Activated naive CD8-positive, alpha-beta T cell treated with anti-CD3 and anti-CD28 coated beads, Interleukin-2, amount 50 U/mL, for 24 hours (primary cell): ENCODE data around the gene KCNMB4.

ENCODE experiments used
- ATAC-seq: fragments of 150-1000 bp; cut with Tn5 transposase; one replicate; pipeline ENCODE4 v1.10.0; 2021
- DNase-seq: peaks from one replicate; pipeline ENCODE4 v3.0.0; 2021
- H3K27ac Mint-ChIP-seq: one replicate; pipeline ENCODE4 v1.8.0; 2021; ENCODE audit warnings: mild to moderate bottlenecking, mixed read lengths
- H3K27me3 Mint-ChIP-seq: one replicate; pipeline ENCODE4 v1.8.0; 2021; ENCODE audit warnings: mixed read lengths
- H3K36me3 Mint-ChIP-seq: one replicate; pipeline ENCODE4 v1.8.0; 2021; ENCODE audit warnings: low read depth, mixed read lengths
- H3K4me1 Mint-ChIP-seq: one replicate; pipeline ENCODE4 v1.8.0; 2021; ENCODE audit warnings: mixed read lengths
- H3K4me3 Mint-ChIP-seq: one replicate; pipeline ENCODE4 v1.8.0; 2021; ENCODE audit warnings: mild to moderate bottlenecking, moderate library complexity, mixed read lengths
- H3K9me3 Mint-ChIP-seq: one replicate; pipeline ENCODE4 v1.8.0; 2021; ENCODE audit warnings: mixed read lengths

KCNMB4 gene

DNA sequence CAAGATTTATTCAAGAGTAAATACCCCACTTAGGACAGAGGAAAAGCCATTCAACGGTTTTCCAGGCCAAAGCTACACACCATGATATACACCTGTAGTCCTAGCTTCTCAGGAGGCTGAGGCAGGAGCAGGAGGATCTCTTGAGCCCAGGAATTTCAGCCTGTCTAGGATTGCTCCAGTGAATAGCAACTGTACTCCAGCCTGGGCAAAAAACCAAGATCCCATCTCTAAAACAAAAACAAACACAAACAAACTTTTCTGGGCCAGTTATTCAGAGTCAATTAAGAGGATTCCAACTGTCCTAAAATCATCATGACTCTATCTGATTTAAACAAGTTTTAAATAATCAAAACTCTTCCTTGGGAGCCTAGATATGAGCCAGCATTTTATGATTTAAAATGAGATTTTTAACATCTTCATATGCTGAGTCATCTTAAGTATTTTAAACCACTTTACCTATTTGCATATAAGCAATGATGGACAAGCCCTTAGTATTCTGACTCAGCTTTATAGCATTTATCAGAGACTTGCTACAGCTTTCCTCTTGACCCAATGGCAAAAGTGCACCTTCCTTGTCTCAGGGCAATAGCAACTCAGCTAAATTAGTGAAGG is 77.1 kb downstream of the KCNMB4 start:
- no peak overlapping the region for H3K4me3 Mint-ChIP-seq
- no peak overlapping the region for H3K27ac Mint-ChIP-seq
- H3K27me3 Mint-ChIP-seq = no peaks in the 10 kb centered on the region
- peaks cover 4% of the 10 kb centered on the region for H3K9me3 Mint-ChIP-seq
- DNase-seq = no peak
- no peaks in the 10 kb centered on the region for H3K36me3 Mint-ChIP-seq
- H3K4me1 Mint-ChIP-seq = no peaks in the 10 kb centered on the region
- no peak for ATAC-seq

DNA sequence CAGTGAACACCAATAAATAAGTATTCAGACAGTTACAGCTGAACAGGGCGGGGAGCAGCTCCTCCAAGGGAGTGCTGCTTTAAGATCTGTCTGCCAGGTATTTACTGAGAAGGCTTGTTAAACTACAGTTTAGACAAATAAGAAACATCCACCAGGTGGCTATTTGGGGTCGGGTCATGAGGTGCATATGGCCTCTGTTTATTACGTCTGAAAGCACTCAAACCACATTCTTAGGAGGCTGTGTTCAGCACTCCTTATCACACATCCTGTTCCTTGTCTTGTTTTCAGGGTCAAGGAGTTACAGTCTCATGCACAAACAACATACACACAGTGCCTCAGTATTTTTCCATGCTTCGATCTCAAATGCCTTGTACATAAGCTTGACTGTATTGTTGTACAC is 78.8 kb downstream of the KCNMB4 start:
- DNase-seq = no peak
- no peak overlapping the region for H3K4me3 Mint-ChIP-seq
- no peak for ATAC-seq
- H3K4me1 Mint-ChIP-seq = no peaks in the 10 kb centered on the region
- no peaks in the 10 kb centered on the region for H3K36me3 Mint-ChIP-seq
- peaks cover 15% of the 10 kb centered on the region for H3K9me3 Mint-ChIP-seq
- H3K27ac Mint-ChIP-seq = no peak overlapping the region
- H3K27me3 Mint-ChIP-seq = no peaks in the 10 kb centered on the region

DNA sequence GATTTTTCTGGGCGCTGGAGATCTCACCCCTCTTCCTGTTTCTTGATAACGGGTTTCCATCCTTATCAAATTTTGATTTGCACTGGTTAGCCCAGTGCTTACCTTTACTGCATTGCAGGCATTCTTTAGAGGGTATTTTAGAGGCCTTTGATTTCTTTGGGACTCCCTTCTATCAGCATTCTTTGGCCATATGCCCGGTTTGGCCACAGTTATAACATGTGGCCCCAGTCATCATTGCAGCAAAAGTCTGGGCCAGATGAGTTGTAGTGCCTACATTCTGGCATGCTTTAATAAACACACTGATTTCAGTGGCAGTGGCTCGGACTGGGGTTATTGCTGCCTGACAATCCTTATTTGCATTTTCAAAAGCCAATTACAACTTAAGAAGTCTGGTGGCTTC is 82.3 kb downstream of the KCNMB4 start:
- Mint-ChIP-seq H3K9me3 (peaks cover 25% of the 10 kb centered on the region), H3K4me1 (no peaks in the 10 kb centered on the region), H3K36me3 (no peaks in the 10 kb centered on the region), H3K27ac (no peak overlapping the region), H3K27me3 (no peaks in the 10 kb centered on the region), H3K4me3 (no peak overlapping the region)
- DNase-seq = no peak
- ATAC-seq = no peak

DNA sequence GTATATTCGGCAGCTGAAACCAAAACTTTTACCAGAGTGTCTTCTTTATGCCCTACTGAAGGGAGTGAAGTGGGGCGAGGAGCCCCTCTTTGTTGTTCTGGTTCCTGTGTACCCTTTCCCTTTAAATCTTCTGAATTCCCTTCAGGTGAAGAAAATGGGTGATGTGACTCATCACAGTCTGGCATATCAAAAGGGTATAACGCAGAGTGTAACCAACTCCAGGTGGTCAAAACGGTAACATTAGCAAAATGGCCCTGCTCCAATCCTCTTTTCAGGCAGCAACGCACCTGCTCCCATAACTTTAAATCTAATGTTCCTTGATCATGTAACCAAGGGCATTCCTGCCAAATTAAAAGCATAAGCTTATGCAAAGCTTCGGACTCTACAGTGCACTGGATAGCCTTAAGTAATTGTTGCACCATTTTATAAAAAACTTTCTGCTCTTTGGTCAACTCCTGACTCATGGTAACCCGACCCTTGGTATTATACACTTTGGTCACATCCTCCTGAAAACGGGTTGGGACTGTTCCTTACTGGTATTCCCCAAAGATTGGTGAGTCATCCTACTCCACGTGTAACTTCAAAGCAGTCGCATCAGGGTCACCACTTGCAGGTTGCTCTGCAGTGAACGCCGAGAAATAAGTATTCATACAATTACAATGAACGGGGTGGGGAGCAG is 83.1 kb downstream of the KCNMB4 start:
- Mint-ChIP-seq H3K36me3 (no peaks in the 10 kb centered on the region), H3K27ac (no peak overlapping the region), H3K9me3 (peaks cover 27% of the 10 kb centered on the region), H3K4me3 (no peak overlapping the region), H3K4me1 (no peaks in the 10 kb centered on the region), H3K27me3 (no peaks in the 10 kb centered on the region)
- no peak for DNase-seq
- no peak for ATAC-seq

DNA sequence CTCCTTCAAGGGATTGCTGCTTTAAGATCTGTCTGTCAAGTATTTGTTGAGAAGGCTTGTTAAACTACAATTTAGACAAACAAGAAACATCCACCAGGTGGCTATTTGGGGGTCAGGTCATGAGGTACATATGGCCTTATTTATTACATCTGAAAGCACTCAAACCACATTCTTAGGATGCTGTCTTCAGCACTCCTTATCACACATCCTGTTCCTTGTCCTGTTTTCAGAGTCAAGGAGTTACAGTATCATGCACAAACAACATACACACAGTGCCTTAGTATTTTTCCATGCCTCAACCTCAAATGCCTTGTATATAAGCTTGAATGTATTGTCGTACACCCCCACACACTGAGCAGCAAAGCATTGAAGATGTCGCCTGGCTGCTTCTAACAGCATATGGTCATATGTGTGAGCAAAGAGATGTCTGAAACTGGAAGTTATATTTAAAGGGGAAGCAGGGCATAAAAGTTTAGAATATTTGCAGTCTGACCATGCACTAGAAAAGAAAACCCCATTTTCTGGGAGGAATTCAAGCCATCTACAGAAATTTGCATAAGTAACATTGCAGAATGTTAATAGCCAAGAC is 83.8 kb downstream of the KCNMB4 start:
- DNase-seq (no peak), ATAC-seq (no peak)
- Mint-ChIP-seq H3K4me3 (no peak overlapping the region), H3K27ac (no peak overlapping the region), H3K27me3 (peaks cover under 1% of the 10 kb centered on the region), H3K4me1 (no peaks in the 10 kb centered on the region), H3K9me3 (peaks cover 32% of the 10 kb centered on the region), H3K36me3 (no peaks in the 10 kb centered on the region)

DNA sequence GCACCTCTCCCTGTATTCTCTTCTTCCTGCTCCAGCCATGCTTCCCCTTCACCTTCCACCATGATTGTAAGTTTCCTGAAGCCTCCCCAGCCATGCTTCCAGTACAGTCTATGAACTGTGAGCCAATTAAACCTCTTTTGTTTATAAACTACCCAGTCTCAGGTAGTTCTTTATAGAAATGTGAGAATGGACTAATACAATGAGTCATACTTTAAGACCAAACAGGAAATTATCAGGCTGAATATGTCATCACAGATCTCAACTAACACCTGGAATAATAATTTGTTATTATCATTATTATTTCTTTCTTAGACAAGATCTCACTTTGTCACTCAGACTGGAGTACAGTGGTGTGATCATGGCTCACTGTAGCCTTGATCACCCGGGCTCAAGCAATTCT is 85.4 kb downstream of the KCNMB4 start:
- peaks cover 31% of the 10 kb centered on the region for H3K9me3 Mint-ChIP-seq
- no peaks in the 10 kb centered on the region for H3K36me3 Mint-ChIP-seq
- no peaks in the 10 kb centered on the region for H3K4me1 Mint-ChIP-seq
- no peak overlapping the region for H3K27ac Mint-ChIP-seq
- DNase-seq = no peak
- no peak for ATAC-seq
- H3K27me3 Mint-ChIP-seq = peaks cover 10% of the 10 kb centered on the region
- H3K4me3 Mint-ChIP-seq = no peak overlapping the region

DNA sequence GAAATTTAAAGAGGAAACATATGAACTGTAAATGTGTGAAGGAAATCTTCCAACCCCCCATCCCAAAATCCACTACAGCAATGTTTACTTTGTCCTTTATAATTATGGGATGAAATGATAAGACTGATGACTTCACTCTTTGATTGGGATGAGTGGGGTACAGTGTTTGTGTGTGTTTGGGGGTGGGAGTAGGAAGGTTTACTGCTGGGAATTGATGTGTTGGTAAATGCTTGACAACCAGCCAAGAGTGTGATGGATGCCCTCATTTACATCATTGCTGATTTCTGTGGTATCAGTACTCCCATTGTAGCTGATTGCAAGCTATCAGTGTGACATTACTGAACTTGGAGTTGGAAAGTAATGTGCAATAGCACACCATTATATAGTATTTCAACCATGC is 90.9 kb downstream of the KCNMB4 start:
- ATAC-seq (no peak), DNase-seq (no peak)
- H3K27ac Mint-ChIP-seq = no peak overlapping the region
- no peak overlapping the region for H3K4me3 Mint-ChIP-seq
- no peaks in the 10 kb centered on the region for H3K4me1 Mint-ChIP-seq
- no peaks in the 10 kb centered on the region for H3K36me3 Mint-ChIP-seq
- peaks cover 31% of the 10 kb centered on the region for H3K9me3 Mint-ChIP-seq
- peaks cover 12% of the 10 kb centered on the region for H3K27me3 Mint-ChIP-seq

DNA sequence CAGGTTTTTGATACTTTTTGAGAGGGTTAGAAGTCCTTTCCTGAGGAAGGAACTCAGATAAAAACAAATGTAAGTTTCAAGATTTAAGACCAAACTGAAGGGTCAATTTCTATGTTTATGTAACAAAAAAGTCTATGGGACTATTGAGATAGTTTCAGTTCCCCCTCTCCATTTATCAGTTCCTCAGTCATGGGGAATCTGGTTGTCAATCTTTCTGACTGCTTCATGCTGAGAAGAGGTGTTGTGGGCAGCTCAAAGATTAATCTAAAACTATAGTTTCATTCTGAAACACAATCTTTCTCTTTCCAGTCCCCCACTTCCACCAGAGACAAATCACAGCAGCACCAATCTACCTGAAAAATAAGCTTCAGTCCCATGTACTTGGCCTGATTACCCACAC is 93.7 kb downstream of the KCNMB4 start:
- Mint-ChIP-seq H3K9me3 (peaks cover 35% of the 10 kb centered on the region), H3K27ac (no peak overlapping the region), H3K27me3 (peaks cover 12% of the 10 kb centered on the region), H3K4me1 (no peaks in the 10 kb centered on the region), H3K36me3 (no peaks in the 10 kb centered on the region), H3K4me3 (no peak overlapping the region)
- no peak for DNase-seq
- no peak for ATAC-seq

DNA sequence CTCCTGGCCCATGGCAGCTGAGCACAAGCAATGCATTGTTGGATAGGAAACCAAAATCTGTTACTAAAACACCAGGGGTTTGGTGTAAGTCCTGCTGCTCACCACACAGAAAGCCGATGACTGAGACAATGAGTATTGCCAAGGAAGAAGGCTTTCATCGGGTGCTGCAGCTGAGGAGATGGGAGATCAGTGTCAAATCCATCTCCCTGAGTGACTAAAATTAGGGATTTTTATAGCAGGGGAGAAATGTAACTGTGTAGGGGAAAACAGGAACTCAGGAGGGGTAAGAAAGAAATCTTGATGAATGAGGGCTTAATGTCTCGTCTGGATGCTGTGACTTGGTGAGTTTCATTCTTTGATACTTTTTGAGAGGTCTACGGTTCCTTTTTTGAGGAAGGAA is 97.9 kb downstream of the KCNMB4 start:
- Mint-ChIP-seq H3K4me3 (no peak overlapping the region), H3K4me1 (no peaks in the 10 kb centered on the region), H3K27me3 (peaks cover 3% of the 10 kb centered on the region), H3K36me3 (no peaks in the 10 kb centered on the region), H3K9me3 (peaks cover 34% of the 10 kb centered on the region), H3K27ac (no peak overlapping the region)
- no peak for ATAC-seq
- DNase-seq = no peak

DNA sequence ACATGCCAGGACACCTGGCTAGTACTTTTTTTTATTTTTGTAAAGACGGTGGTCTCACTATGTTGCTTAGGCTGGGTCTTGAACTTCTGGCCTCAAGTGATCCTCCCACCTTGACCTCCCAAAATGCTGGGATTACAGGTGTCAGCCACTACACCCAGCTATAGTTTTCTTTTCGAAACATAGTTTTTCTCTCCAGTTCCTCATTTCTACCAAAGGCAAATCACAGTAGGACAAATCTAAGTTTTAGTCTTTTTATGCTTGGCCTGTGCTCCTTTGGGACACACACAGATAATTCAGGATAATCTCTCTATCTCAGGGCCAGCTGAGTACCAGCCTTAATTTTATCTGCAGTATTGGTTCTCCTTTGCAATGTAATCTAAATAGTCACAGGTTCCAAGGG is 100.7 kb downstream of the KCNMB4 start:
- no peak overlapping the region for H3K4me3 Mint-ChIP-seq
- DNase-seq (no peak), ATAC-seq (no peak)
- H3K9me3 Mint-ChIP-seq = peaks cover 18% of the 10 kb centered on the region
- H3K27me3 Mint-ChIP-seq = peaks cover 3% of the 10 kb centered on the region
- no peaks in the 10 kb centered on the region for H3K36me3 Mint-ChIP-seq
- H3K27ac Mint-ChIP-seq = no peak overlapping the region
- no peaks in the 10 kb centered on the region for H3K4me1 Mint-ChIP-seq

DNA sequence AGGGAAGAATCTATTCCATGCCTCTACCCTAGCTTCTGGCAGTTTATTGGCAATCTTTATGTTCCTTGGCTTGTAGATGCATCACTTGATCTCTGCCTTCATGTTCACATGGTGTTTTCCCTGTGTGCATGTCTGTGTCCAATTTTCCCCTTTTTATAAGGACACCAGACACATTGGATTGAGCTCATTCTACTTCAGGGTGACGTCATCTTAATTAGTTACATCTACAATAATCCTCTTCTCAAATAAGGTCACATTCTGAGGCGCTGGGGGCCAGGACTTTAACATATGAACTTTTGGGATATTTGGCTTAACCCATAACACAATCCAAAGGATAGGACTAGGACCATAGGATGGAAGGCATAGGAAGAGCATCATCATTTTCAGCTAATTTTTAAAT is 101.4 kb downstream of the KCNMB4 start:
- DNase-seq (no peak), ATAC-seq (no peak)
- no peaks in the 10 kb centered on the region for H3K36me3 Mint-ChIP-seq
- no peak overlapping the region for H3K4me3 Mint-ChIP-seq
- peaks cover 18% of the 10 kb centered on the region for H3K9me3 Mint-ChIP-seq
- no peaks in the 10 kb centered on the region for H3K4me1 Mint-ChIP-seq
- peaks cover 3% of the 10 kb centered on the region for H3K27me3 Mint-ChIP-seq
- H3K27ac Mint-ChIP-seq = no peak overlapping the region

DNA sequence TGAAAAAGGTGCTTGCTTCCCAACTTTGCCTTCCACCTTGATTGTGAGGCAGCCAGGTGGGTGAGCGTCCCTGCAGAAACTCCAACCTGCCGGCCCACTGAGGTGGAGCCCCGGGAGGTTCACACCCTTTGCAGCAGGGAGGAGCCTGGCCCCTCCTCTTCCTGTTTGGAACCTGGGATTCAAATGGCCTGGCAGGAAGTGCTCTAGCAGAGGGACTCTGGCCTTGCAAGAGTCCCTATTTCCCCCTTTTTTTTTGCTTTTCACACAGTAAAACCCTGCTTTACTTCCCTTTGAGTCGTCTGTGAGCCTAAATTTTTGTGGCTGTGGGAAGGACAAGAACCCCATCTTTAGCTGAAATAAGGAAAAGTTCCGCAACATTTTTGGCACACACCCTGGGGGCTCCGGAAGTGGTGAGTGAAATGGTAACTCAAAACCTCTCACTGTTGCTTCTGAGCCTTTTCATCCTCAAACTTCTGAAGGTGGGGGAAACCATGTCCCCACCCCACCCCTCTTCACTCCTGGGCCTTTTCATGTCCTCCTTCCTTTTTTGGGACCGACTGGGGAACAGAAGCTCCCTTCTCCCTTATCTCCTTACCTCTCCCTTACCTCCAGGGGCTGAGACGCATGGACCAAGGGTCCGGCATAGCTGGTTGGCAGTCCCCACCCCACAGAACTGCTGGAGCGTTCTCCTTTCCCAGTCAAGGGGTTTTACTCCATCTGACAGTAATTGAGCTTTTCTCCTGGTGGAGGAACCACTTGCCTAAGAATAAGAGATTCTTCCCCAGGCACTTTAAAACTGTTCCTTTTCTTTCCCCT is 102.0 kb downstream of the KCNMB4 start:
- H3K4me3 Mint-ChIP-seq = no peak overlapping the region
- no peak for DNase-seq
- peaks cover 18% of the 10 kb centered on the region for H3K9me3 Mint-ChIP-seq
- peaks cover 5% of the 10 kb centered on the region for H3K27me3 Mint-ChIP-seq
- ATAC-seq = no peak
- H3K36me3 Mint-ChIP-seq = no peaks in the 10 kb centered on the region
- no peak overlapping the region for H3K27ac Mint-ChIP-seq
- H3K4me1 Mint-ChIP-seq = no peaks in the 10 kb centered on the region

DNA sequence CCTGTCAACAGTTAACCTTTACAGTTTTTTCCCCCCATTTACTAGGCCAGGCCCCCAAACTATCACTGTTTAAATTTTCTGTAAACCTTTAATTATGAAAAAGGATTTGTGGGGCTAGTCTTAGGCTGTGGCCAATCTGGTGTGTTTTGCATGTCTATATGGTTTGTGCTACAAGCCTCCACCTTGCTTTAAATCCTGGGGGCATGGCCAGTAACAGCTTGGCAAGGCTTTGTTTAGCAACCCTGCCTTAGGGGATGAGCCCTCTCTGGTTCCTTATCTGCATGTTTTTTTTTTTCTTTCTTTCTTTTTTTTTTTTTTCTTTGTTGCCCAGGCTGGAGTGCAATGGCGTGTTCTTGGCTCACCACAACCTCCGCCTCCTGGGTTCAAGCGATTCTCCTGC is 102.7 kb downstream of the KCNMB4 start:
- no peaks in the 10 kb centered on the region for H3K4me1 Mint-ChIP-seq
- DNase-seq (no peak), ATAC-seq (no peak)
- H3K36me3 Mint-ChIP-seq = no peaks in the 10 kb centered on the region
- H3K27ac Mint-ChIP-seq = no peak overlapping the region
- no peak overlapping the region for H3K4me3 Mint-ChIP-seq
- H3K9me3 Mint-ChIP-seq = peaks cover 14% of the 10 kb centered on the region
- H3K27me3 Mint-ChIP-seq = peaks cover 5% of the 10 kb centered on the region

DNA sequence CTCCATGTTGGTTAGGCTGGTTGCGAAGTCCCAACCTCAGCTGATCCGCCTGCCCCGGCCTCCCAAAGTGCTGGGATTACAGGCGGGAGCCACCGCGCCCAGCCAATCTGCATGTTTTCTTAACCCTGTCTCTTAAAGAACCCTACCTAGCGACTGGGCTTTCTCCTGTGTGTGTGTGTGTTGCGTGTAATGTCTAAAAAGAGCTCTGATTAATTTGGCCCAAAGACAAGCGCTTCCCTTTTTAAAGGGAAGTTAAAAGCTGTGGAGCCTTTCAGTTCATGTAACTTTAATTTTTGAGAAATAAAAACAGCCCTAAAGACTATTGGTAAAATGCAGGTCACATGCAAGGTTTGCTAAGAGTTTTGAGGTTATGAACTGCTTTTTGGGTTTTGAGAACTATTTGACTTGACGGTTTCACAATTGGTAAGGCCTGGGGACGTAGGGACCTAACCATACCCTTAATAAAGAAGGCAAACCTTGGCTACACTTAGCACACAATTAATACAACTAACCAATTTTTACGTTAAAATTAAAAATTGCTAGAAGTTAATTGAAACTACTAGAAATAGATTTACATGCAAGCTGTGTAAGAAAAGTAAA is 103.2 kb downstream of the KCNMB4 start:
- H3K4me1 Mint-ChIP-seq = no peaks in the 10 kb centered on the region
- H3K27ac Mint-ChIP-seq = no peak overlapping the region
- H3K4me3 Mint-ChIP-seq = no peak overlapping the region
- H3K27me3 Mint-ChIP-seq = peaks cover 5% of the 10 kb centered on the region
- ATAC-seq (no peak), DNase-seq (no peak)
- H3K9me3 Mint-ChIP-seq = peaks cover 9% of the 10 kb centered on the region
- H3K36me3 Mint-ChIP-seq = no peaks in the 10 kb centered on the region
